H1 (cell line): ENCODE measurements around the gene SPACDR. TPM values are rescaled to one million over a fixed set of nuclear protein-coding genes. Genes with fewer than 3 reads are reported as not detected.

Experiments used
- CTCF ChIA-PET: fragments of 300-600 bp; sonication (Branson Sonifier 250); formaldehyde crosslinking; loops from one replicate; lab custom pipeline; 2021; ENCODE audit not compliant: partially characterized antibody; lab: Charles Lee
- POLR2A ChIA-PET: fragments of 300-600 bp; sonication (Branson Sonifier 250); formaldehyde crosslinking; loops from one replicate; lab custom pipeline; 2021; ENCODE audit warnings: inconsistent platforms; ENCODE audit not compliant: partially characterized antibody; lab: Charles Lee
- DNase-seq, 2 experiments: peaks; one replicate each; pipeline versions ENCODE4 v3.0.0 to v3.0.0-alpha.2; 2010 to 2022; ENCODE audit warnings: low spot score in 2 of 2, low read depth in 1 of 2, mixed read lengths in 1 of 2
- FAIRE-seq: peaks from 2 replicates; lab custom pipeline; 2011; peaks lifted over from hg19 to GRCh38; lab: Jason Lieb, UNC
- H2AFZ ChIP-seq: 2 replicates; pipeline ENCODE4 v1.8.1; 2012; ENCODE audit warnings: low read length, inconsistent platforms
- H2AK5ac ChIP-seq: 2 replicates; pipeline ENCODE4 v1.6.1; 2013; ENCODE audit warnings: low read depth, low read length
- H2BK120ac ChIP-seq: replicated peaks from 2 replicates; pipeline ENCODE3; 2013; ENCODE audit warnings: low read depth, low read length, inconsistent platforms
- H2BK12ac ChIP-seq: 2 replicates; pipeline ENCODE4 v1.6.1; 2013; ENCODE audit warnings: low read depth, low read length
- H2BK15ac ChIP-seq: 2 replicates; pipeline ENCODE4 v1.6.1; 2013; ENCODE audit warnings: low read length
- H2BK20ac ChIP-seq: 2 replicates; pipeline ENCODE4 v1.6.1; 2013; ENCODE audit warnings: low read length
- H2BK5ac ChIP-seq: 2 replicates; pipeline ENCODE4 v1.6.1; 2013; ENCODE audit warnings: low read depth, low read length
- H3K14ac ChIP-seq: 2 replicates; pipeline ENCODE4 v1.6.1; 2013; ENCODE audit warnings: inconsistent platforms; ENCODE audit not compliant: insufficient read length
- H3K18ac ChIP-seq: 2 replicates; pipeline ENCODE4 v1.6.1; 2013; ENCODE audit warnings: low read length; ENCODE audit errors: extremely low read depth
- H3K23ac ChIP-seq: 2 replicates; pipeline ENCODE4 v1.6.1; 2013; ENCODE audit warnings: inconsistent platforms; ENCODE audit not compliant: insufficient read length
- H3K23me2 ChIP-seq: 2 replicates; pipeline ENCODE4 v1.6.1; 2013; ENCODE audit warnings: low read depth, low read length
- H3K27ac ChIP-seq: 2 replicates; pipeline ENCODE4 v1.6.1; 2011; ENCODE audit warnings: low read depth, low read length, inconsistent platforms
- H3K27me3 ChIP-seq, 4 experiments: replicated peaks in 1 of 4; 1 replicate in 1 of 4; 2 replicates in 3 of 4; pipeline versions ENCODE4 v1.6.1 to v1.8.1; 2011 to 2013; ENCODE audit warnings: low read length in 3 of 4, mild to moderate bottlenecking in 3 of 4, inconsistent platforms in 2 of 4, mixed read lengths in 2 of 4, moderate library complexity in 1 of 4; ENCODE audit not compliant: control insufficient read depth in 3 of 4, insufficient read depth in 3 of 4; ENCODE audit errors: extremely low read depth in 1 of 4
- H3K36me3 ChIP-seq, 4 experiments: 2 replicates each; pipeline versions ENCODE4 v1.6.1 to v1.8.1; 2011 to 2013; ENCODE audit warnings: mild to moderate bottlenecking in 4 of 4, low read length in 3 of 4, moderate library complexity in 2 of 4, control low read depth in 1 of 4, inconsistent platforms in 1 of 4; ENCODE audit not compliant: insufficient read depth in 4 of 4, control insufficient read depth in 2 of 4
- H3K4ac ChIP-seq: replicated peaks from 2 replicates; pipeline ENCODE3; 2013; ENCODE audit warnings: low read length, low read depth, mixed read lengths, inconsistent platforms; ENCODE audit not compliant: insufficient read length
- H3K4me1 ChIP-seq, 4 experiments: replicated peaks in 1 of 4; 1 replicate in 1 of 4; 2 replicates in 3 of 4; pipeline versions ENCODE4 v1.6.1 to v1.8.1; 2011 to 2013; ENCODE audit warnings: low read length in 3 of 4, inconsistent platforms in 2 of 4, mixed read lengths in 1 of 4; ENCODE audit not compliant: insufficient read depth in 4 of 4, control insufficient read depth in 3 of 4
- H3K4me2 ChIP-seq, 2 experiments: 2 replicates each; pipeline versions ENCODE4 v1.6.1 to v1.8.1; 2011 to 2013; ENCODE audit warnings: low read depth in 2 of 2, low read length in 2 of 2, control low read depth in 1 of 2, inconsistent platforms in 1 of 2, mild to moderate bottlenecking in 1 of 2; ENCODE audit not compliant: insufficient read depth in 1 of 2
- H3K4me3 ChIP-seq, 4 experiments: fragments of 200-600, 300-600 bp in 1 of 4; sonication (generic), shearing (Covaris generic), sonication (Bioruptor Twin) in 1 of 4; 2 replicates each; pipeline versions ENCODE4 v1.5.1 to v1.8.1; 2011 to 2016; ENCODE audit warnings: low read length in 4 of 4, low read depth in 3 of 4, control low read depth in 2 of 4, inconsistent platforms in 2 of 4, mild to moderate bottlenecking in 2 of 4, mixed read lengths in 1 of 4, moderate library complexity in 1 of 4; ENCODE audit not compliant: insufficient read depth in 2 of 4; ENCODE audit errors: extremely low read depth in 1 of 4
- H3K56ac ChIP-seq: replicated peaks from 2 replicates; pipeline ENCODE3; 2013; ENCODE audit warnings: low read depth, mild to moderate bottlenecking, mixed read lengths, low read length, inconsistent platforms; ENCODE audit not compliant: insufficient read length
- H3K79me1 ChIP-seq: 2 replicates; pipeline ENCODE4 v1.6.1; 2013; ENCODE audit warnings: low read depth, low read length, control low read depth
- H3K79me2 ChIP-seq, 2 experiments: 2 replicates each; pipeline versions ENCODE4 v1.6.1 to v1.8.1; 2012 to 2013; ENCODE audit warnings: low read length in 2 of 2, mild to moderate bottlenecking in 2 of 2, inconsistent platforms in 1 of 2; ENCODE audit not compliant: insufficient read depth in 2 of 2, control insufficient read depth in 1 of 2
- H3K9ac ChIP-seq, 4 experiments: replicated peaks in 1 of 4; 1 replicate in 1 of 4; 2 replicates in 3 of 4; pipeline versions ENCODE4 v1.6.1 to v1.8.1; 2011 to 2013; ENCODE audit warnings: low read depth in 3 of 4, low read length in 3 of 4, control low read depth in 2 of 4, mild to moderate bottlenecking in 2 of 4, moderate library complexity in 2 of 4, inconsistent platforms in 1 of 4; ENCODE audit errors: extremely low read depth in 1 of 4
- H3K9me3 ChIP-seq, 2 experiments: 2 replicates each; pipeline versions ENCODE4 v1.6.1 to v1.8.1; 2012 to 2013; ENCODE audit warnings: mild to moderate bottlenecking in 2 of 2, moderate library complexity in 2 of 2, control low read depth in 1 of 2, inconsistent platforms in 1 of 2, low read depth in 1 of 2, low read length in 1 of 2, mixed read lengths in 1 of 2; ENCODE audit not compliant: insufficient read depth in 2 of 2
- H4K20me1 ChIP-seq, 2 experiments: replicated peaks in 1 of 2; 2 replicates each; pipeline versions ENCODE3 to v1.8.1; 2011 to 2013; ENCODE audit warnings: inconsistent platforms in 2 of 2, low read length in 2 of 2, mild to moderate bottlenecking in 1 of 2; ENCODE audit not compliant: insufficient read depth in 2 of 2, control insufficient read depth in 1 of 2
- H4K5ac ChIP-seq: 2 replicates; pipeline ENCODE4 v1.6.1; 2013; ENCODE audit warnings: low read length, low read depth, mixed read lengths, inconsistent platforms; ENCODE audit not compliant: insufficient read length
- H4K8ac ChIP-seq: 2 replicates; pipeline ENCODE4 v1.8.0; 2013; ENCODE audit warnings: mild to moderate bottlenecking, moderate library complexity, low read length, inconsistent platforms; ENCODE audit not compliant: insufficient read depth; ENCODE audit errors: extremely low read depth
- H4K91ac ChIP-seq: replicated peaks from 2 replicates; pipeline ENCODE3; 2013; ENCODE audit warnings: low read length, mixed read lengths, inconsistent platforms; ENCODE audit not compliant: insufficient read length
- ATF2 ChIP-seq: IDR thresholded peaks from 2 replicates; pipeline ENCODE4 v1.6.1; 2012; ENCODE audit warnings: low read length, inconsistent platforms
- ATF3 ChIP-seq: IDR thresholded peaks from 2 replicates; pipeline ENCODE4 v1.6.1; 2011; ENCODE audit warnings: low read depth, mild to moderate bottlenecking, low read length; ENCODE audit not compliant: insufficient read depth
- CTCF ChIP-seq, 3 experiments: IDR thresholded peaks; 1 replicate in 2 of 3; 2 replicates in 1 of 3; pipeline versions ENCODE4 v1.5.1 to v1.6.1; 2011; ENCODE audit warnings: low read length in 3 of 3, mild to moderate bottlenecking in 3 of 3, inconsistent platforms in 2 of 3, low read depth in 1 of 3, moderate library complexity in 1 of 3; ENCODE audit not compliant: insufficient read depth in 1 of 3; ENCODE audit errors: control extremely low read depth in 1 of 3
- PHF8 ChIP-seq: fragments of 200-600 bp; sonication (generic); conservative IDR thresholded peaks from 2 replicates; pipeline ENCODE4 v1.7.1; 2012; ENCODE audit warnings: low read depth, mild to moderate bottlenecking, inconsistent platforms, low read length, moderate library complexity
- POLR2A ChIP-seq, 2 experiments: IDR thresholded peaks; 1 replicate in 1 of 2; 2 replicates in 1 of 2; pipeline ENCODE4 v1.6.1; 2011; ENCODE audit warnings: low read depth in 2 of 2, low read length in 2 of 2, mild to moderate bottlenecking in 2 of 2; ENCODE audit errors: control extremely low read depth in 1 of 2
- RXRA ChIP-seq: IDR thresholded peaks from 2 replicates; pipeline ENCODE4 v1.6.1; 2011; ENCODE audit warnings: low read depth, mild to moderate bottlenecking, low read length, moderate library complexity; ENCODE audit not compliant: insufficient read depth
- WGBS, 2 experiments: shearing (Covaris generic) in 1 of 2; methylation state at CpG; one replicate each; pipeline versions ENCODE4 v1.1.6 to v1.1.7; 2013 to 2015; ENCODE audit warnings: low lambda C conversion rate in 2 of 2, mixed read lengths in 2 of 2, inconsistent platforms in 1 of 2, low coverage in 1 of 2, missing lambda C conversion rate in 1 of 2; ENCODE audit not compliant: insufficient replicate concordance in 2 of 2, insufficient coverage in 1 of 2, insufficient read length in 1 of 2; ENCODE audit errors: extremely low coverage in 1 of 2, missing lambda C conversion rate in 1 of 2; 5-methylcytosine and 5-hydroxymethylcytosine counted together
- long read RNA-seq, 2 experiments: library from RNA in 1 of 2; library from capped mRNA in 1 of 2; stranded (forward); transcript quantifications; one replicate each; pipeline ENCODE4 v2.0.0, GENCODE V29; 2021; ENCODE audit warnings: inconsistent platforms in 1 of 2
- polyA minus RNA-seq, 3 experiments: library from RNA; depleted of rRNA, polyadenylated mRNA; stranded (reverse); fragments of >200 nt; gene quantifications; 1 replicate in 2 of 3; 2 replicates in 1 of 3; pipeline ENCODE4 v1.2.3, GENCODE V29; 2011
- polyA plus RNA-seq, 7 experiments: library from polyadenylated mRNA; depleted of rRNA in 3 of 7; stranded (reverse) in 5 of 7; unstranded in 2 of 7; fragments of >200 nt in 5 of 7; fragments of 200-250 nt in 2 of 7; gene quantifications; 1 replicate in 5 of 7; 2 replicates in 1 of 7; 4 replicates in 1 of 7; pipeline versions ENCODE4 v1.2.1 to v1.2.3, GENCODE V29; 2011 to 2013; ENCODE audit warnings: missing spikeins in 2 of 7, mixed read lengths in 2 of 7
- total RNA-seq: library from RNA; stranded (reverse); fragmentation: NEBNext Ultra II Directional; extraction: Animal tissue kit (Norgen Biotek cat#: 25700); gene quantifications from 2 replicates; pipeline ENCODE4 v1.2.1, GENCODE V29; 2021

Gene SPACDR
- total RNA-seq (0.33 TPM in 1 of 2 replicates, not detected in the other), polyA plus RNA-seq (2011; rRNA removed) (0.26 and 0.31 TPM in 2 replicates), polyA minus RNA-seq (2011; rRNA and poly(A)+ RNA removed) (not detected in 2 replicates)
- 0.41 TPM for polyA plus RNA-seq (2011; cell fraction: cytosol; rRNA removed)
- polyA plus RNA-seq (2011; cell fraction: nucleus; rRNA removed): 0.80 TPM
- polyA plus RNA-seq (2012, experiment 1 of 2): 0.18 to 0.92 TPM (median 0.19 TPM) in 3 of 4 replicates, not detected in the other
- polyA plus RNA-seq (2012, experiment 2 of 2): 0.39 TPM
- polyA plus RNA-seq (2013, experiment 1 of 2): 0.55 TPM
- polyA plus RNA-seq (2013, experiment 2 of 2): 0.13 TPM
- polyA minus RNA-seq (2011; cell fraction: cytosol; rRNA and poly(A)+ RNA removed): not detected
- polyA minus RNA-seq (2011; cell fraction: nucleus; rRNA and poly(A)+ RNA removed): not detected
- long read RNA-seq, experiment 1: 0 reads
- long read RNA-seq, experiment 2: 0 reads

GRCh38 chr7:100464210-100464660 is at the start of gene SPACDR:
TSS of gene SPACDR (minus strand) at chr7:100464260. CDS start at chr7:100464025, 235 bp downstream.
- Histone ChIP-seq H2BK5ac (no peak within 1 kb of the TSS), H3K18ac (no peak within 1 kb of the TSS), H2BK120ac (no peak within 1 kb of the TSS), H2AFZ (no peak within 1 kb of the TSS), H4K20me1 (no peaks in the 10 kb centered on the region), H3K23me2 (no peaks in the 10 kb centered on the region), H4K8ac (no peak within 1 kb of the TSS), H2BK12ac (0 out of 2 replicates have a peak within 1 kb of the TSS, but pooled peaks have one; percentile 9), H4K91ac (no peak within 1 kb of the TSS), H3K56ac (no peak within 1 kb of the TSS), H3K27ac (no peak within 1 kb of the TSS), H3K4me3 (no peak within 1 kb of the TSS), H4K5ac (no peak within 1 kb of the TSS), H3K9ac (no peak within 1 kb of the TSS), H3K4ac (no peak within 1 kb of the TSS), H2BK15ac (no peak within 1 kb of the TSS), H3K4me1 (no peaks in the 10 kb centered on the region; a peak in 1 of 7 replicates), H3K79me1 (no peaks in the 10 kb centered on the region), H2AK5ac (no peak within 1 kb of the TSS), H2BK20ac (0 out of 2 replicates have a peak within 1 kb of the TSS, but pooled peaks have one; percentile 34), H3K27me3 (no peaks in the 10 kb centered on the region), H3K4me2 (no peak within 1 kb of the TSS), H3K9me3 (no peaks in the 10 kb centered on the region), H3K23ac (no peak within 1 kb of the TSS), H3K79me2 (no peaks in the 10 kb centered on the region), H3K36me3 (no peaks in the 10 kb centered on the region), H3K14ac (no peak within 1 kb of the TSS)
- DNase-seq (no peak), FAIRE-seq (no peak)
- ChIA-PET CTCF (interaction anchor here (0.9 to 12.4 kb wide), 7 partner anchors 11 to 99 kb away, joined by 4 to 152 read pairs (median 21); partner anchors contain the start of genes NYAP1 and TSC22D4), POLR2A (interaction anchor here (1.0 to 4.7 kb wide), 2 partner anchors 11 to 35 kb away, joined by 3 to 25 read pairs; partner anchors contain the start of genes MEPCE and ZCWPW1)
- 87% methylated on average over 6 of the region's 7 CpGs; no CpG with 5 or more reads in 1 of the 2 experiments for WGBS, 2 experiments
- no peak for TF ChIP-seq ATF3
- TF ChIP-seq RXRA: no peak
- TF ChIP-seq POLR2A (IDR thresholded peaks at IDR 0.05; ENCODE audit: control extremely low read depth in 1 of 2, low read depth in 2 of 2, low read length in 2 of 2): no peak
- no peak for TF ChIP-seq ATF2
- TF ChIP-seq PHF8: no peak
- no peak for TF ChIP-seq CTCF (IDR thresholded peaks at IDR 0.05; ENCODE audit: control extremely low read depth in 1 of 3, insufficient read depth in 1 of 3, low read depth in 1 of 3, low read length in 3 of 3)
